Jurkat, Clone E6-1 (cell line): ENCODE data around the gene DISC1. TPM values are rescaled to one million over a fixed set of nuclear protein-coding genes. Genes with fewer than 3 reads are reported as not detected.
A peak's percentile ranks its signal among the peaks of the same experiment; 100 is the strongest.
"Not testable (repeated sequence)": the region's sequence is repeated elsewhere in the genome, so short reads cannot be mapped to it uniquely, and the experiment has no call there.

ENCODE experiments used
- DNase-seq: peaks from one replicate; pipeline ENCODE4 v3.0.0-alpha.2; 2011; ENCODE audit warnings: low read depth, low spot score
- H3K4me3 ChIP-seq: 2 replicates; pipeline ENCODE4 v1.5.1; 2011; ENCODE audit warnings: mild to moderate bottlenecking, low read length, control low read depth, moderate library complexity
- polyA plus RNA-seq: library from polyadenylated mRNA; unstranded; fragments of >200 nt; gene quantifications from one replicate; pipeline ENCODE4 v1.2.1, GENCODE V29; 2012; ENCODE audit warnings: missing spikeins; ENCODE audit not compliant: insufficient read length, insufficient read depth

Gene DISC1
- polyA plus RNA-seq = 4.1 TPM

- DNase-seq = peak; percentile 77
- peak within 1 kb of the TSS; percentile 80 for H3K4me3 ChIP-seq
These were observed at the start of gene DISC1 for GRCh38 chr1:231626535-231626950. TSS of gene DISC1 (plus strand) at chr1:231626790. CDS start at chr1:231626868, 78 bp downstream.

GRCh38 chr1:231576804-231577718 is 49.5 kb upstream of the DISC1 start:
- DNase-seq = no peak
- no peak overlapping the region for H3K4me3 ChIP-seq

GRCh38 chr1:231580874-231581273 is 45.7 kb upstream of the DISC1 start:
- no peak for DNase-seq
- no peak overlapping the region for H3K4me3 ChIP-seq

- H3K4me3 ChIP-seq = no peak overlapping the region
- no peak for DNase-seq
These were observed 44.7 kb upstream of the DISC1 start for GRCh38 chr1:231581859-231582258.

GRCh38 chr1:231583376-231583775 is 43.2 kb upstream of the DISC1 start:
- H3K4me3 ChIP-seq = no peak overlapping the region
- DNase-seq = no peak

- H3K4me3 ChIP-seq = no peak overlapping the region
- peak; percentile 37 for DNase-seq
These were observed 42.5 kb upstream of the DISC1 start for GRCh38 chr1:231584117-231584516.

GRCh38 chr1:231584921-231585320 is 41.7 kb upstream of the DISC1 start:
- no peak overlapping the region for H3K4me3 ChIP-seq
- no peak for DNase-seq

GRCh38 chr1:231590453-231591198 is 36.0 kb upstream of the DISC1 start:
- H3K4me3 ChIP-seq = no peak overlapping the region
- DNase-seq = peak; percentile 49

GRCh38 chr1:231591466-231591865 is 35.1 kb upstream of the DISC1 start:
- no peak for DNase-seq
- no peak overlapping the region for H3K4me3 ChIP-seq

- DNase-seq = no peak
- H3K4me3 ChIP-seq = no peak overlapping the region
These were observed 33.8 kb upstream of the DISC1 start for GRCh38 chr1:231592809-231593208.

- H3K4me3 ChIP-seq, DNase-seq: not testable (repeated sequence)
These were observed 33.3 kb upstream of the DISC1 start for GRCh38 chr1:231593264-231593663.

GRCh38 chr1:231594123-231594522 is 32.5 kb upstream of the DISC1 start:
- no peak overlapping the region for H3K4me3 ChIP-seq
- DNase-seq = no peak

GRCh38 chr1:231594749-231595148 is 31.8 kb upstream of the DISC1 start:
- no peak overlapping the region for H3K4me3 ChIP-seq
- DNase-seq = no peak

GRCh38 chr1:231596337-231596791 is 30.2 kb upstream of the DISC1 start:
- no peak for DNase-seq
- no peak overlapping the region for H3K4me3 ChIP-seq

- no peak for DNase-seq
- H3K4me3 ChIP-seq = no peak overlapping the region
These were observed 28.6 kb upstream of the DISC1 start for GRCh38 chr1:231597971-231598370.

- no peak overlapping the region for H3K4me3 ChIP-seq
- no peak for DNase-seq
These were observed 26.1 kb upstream of the DISC1 start for GRCh38 chr1:231600458-231600976.

GRCh38 chr1:231601824-231602672 is 24.5 kb upstream of the DISC1 start:
- no peak for DNase-seq
- H3K4me3 ChIP-seq = no peak overlapping the region

GRCh38 chr1:231602673-231602984 is 24.0 kb upstream of the DISC1 start:
- DNase-seq = no peak
- no peak overlapping the region for H3K4me3 ChIP-seq
